ENCODE data around the gene C1GALT1.

- no peak for TF ChIP-seq CTCF (IDR thresholded peaks at IDR 0.05)
- no peak for TF ChIP-seq POLR2A (IDR thresholded peaks at IDR 0.05)
Measured at GRCh38 chr7:7237978-7238267, 55.6 kb downstream of the C1GALT1 start.
